ENCODE data around the gene CD300LD. TPM values are rescaled to one million over a fixed set of nuclear protein-coding genes. Genes with fewer than 3 reads are reported as not detected.

CD300LD gene
- total and polyA plus RNA-seq, 2 of the 8 experiments (the other 6 are each of a cell fraction or from before 2014, with no cell fraction given), result not detected

DNA sequence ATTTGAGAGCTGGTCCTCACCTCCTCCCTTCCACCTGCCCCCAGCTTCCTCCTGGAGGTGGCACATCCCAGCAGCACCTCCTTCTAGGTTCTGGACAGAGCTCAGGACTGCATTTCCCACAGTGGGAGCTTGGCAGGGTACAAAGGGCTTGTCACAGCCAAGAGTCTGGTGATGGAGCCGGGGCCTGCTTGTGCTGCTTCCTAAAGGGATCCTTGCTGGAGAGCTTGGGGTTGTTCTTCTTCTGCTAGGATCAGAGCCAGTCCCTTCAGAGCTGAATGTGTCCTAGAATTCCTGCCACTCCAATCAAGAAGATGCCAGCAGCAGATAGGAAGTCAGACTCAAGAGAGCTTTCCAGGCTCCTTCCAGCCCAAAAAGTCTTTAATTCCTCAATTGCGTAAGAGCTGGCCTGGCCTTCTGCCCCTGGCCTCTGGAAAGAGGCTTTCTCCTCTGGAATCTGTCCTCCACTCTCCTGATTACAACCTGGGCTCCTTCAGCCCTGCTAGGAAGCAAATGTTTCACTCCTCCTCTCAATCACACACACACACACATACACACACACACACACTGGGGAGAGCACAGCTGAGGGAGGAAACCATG is 27.1 kb upstream of the CD300LD start:
- Histone ChIP-seq H3K4me2 (ENCODE audit: insufficient read depth in 1 of 2, low read depth in 2 of 2, low read length in 2 of 2) (no peak overlapping the region), H3K27me3 (replicated peaks in 1 of 4; ENCODE audit: control insufficient read depth in 3 of 4, extremely low read depth in 1 of 4, insufficient read depth in 3 of 4, low read length in 3 of 4) (peaks cover 0 to 7% (median 3%) of the 10 kb centered on the region in 4 experiments; a peak in 3 of 7 replicates), H4K91ac (replicated peaks; ENCODE audit: insufficient read length, low read length) (no peak overlapping the region), H2BK12ac (ENCODE audit: low read depth, low read length) (no peak overlapping the region), H3K4ac (replicated peaks; ENCODE audit: insufficient read length, low read depth, low read length) (no peak overlapping the region), H3K56ac (replicated peaks; ENCODE audit: insufficient read length, low read depth, low read length) (no peak overlapping the region), H2AFZ (ENCODE audit: low read length) (no peak overlapping the region), H3K9me3 (ENCODE audit: insufficient read depth in 2 of 2, low read depth in 1 of 2, low read length in 1 of 2) (no peaks in the 10 kb centered on the region; a peak in 1 of 4 replicates), H3K4me3 (ENCODE audit: extremely low read depth in 1 of 4, insufficient read depth in 2 of 4, low read depth in 3 of 4, low read length in 4 of 4) (no peak overlapping the region), H3K14ac (ENCODE audit: insufficient read length) (no peak overlapping the region), H2BK120ac (replicated peaks; ENCODE audit: low read depth, low read length) (no peak overlapping the region), H4K8ac (ENCODE audit: extremely low read depth, insufficient read depth, low read length) (no peak overlapping the region), H3K36me3 (ENCODE audit: control insufficient read depth in 2 of 4, insufficient read depth in 4 of 4, low read length in 3 of 4) (no peaks in the 10 kb centered on the region), H3K79me2 (ENCODE audit: control insufficient read depth in 1 of 2, insufficient read depth in 2 of 2, low read length in 2 of 2) (no peaks in the 10 kb centered on the region), H2BK20ac (ENCODE audit: low read length) (no peak overlapping the region), H4K20me1 (replicated peaks in 1 of 2; ENCODE audit: control insufficient read depth in 1 of 2, insufficient read depth in 2 of 2, low read length in 2 of 2) (no peaks in the 10 kb centered on the region), H3K4me1 (replicated peaks in 1 of 4; ENCODE audit: control insufficient read depth in 3 of 4, insufficient read depth in 4 of 4, low read length in 3 of 4) (no peaks in the 10 kb centered on the region), H3K27ac (ENCODE audit: low read depth, low read length) (no peak overlapping the region), H3K18ac (ENCODE audit: extremely low read depth, low read length) (no peak overlapping the region), H2BK5ac (ENCODE audit: low read depth, low read length) (no peak overlapping the region), H3K9ac (replicated peaks in 1 of 4; ENCODE audit: extremely low read depth in 1 of 4, low read depth in 3 of 4, low read length in 3 of 4) (no peak overlapping the region), H4K5ac (ENCODE audit: insufficient read length, low read depth, low read length) (no peak overlapping the region), H3K23me2 (ENCODE audit: low read depth, low read length) (no peaks in the 10 kb centered on the region), H2BK15ac (ENCODE audit: low read length) (no peak overlapping the region), H3K23ac (ENCODE audit: insufficient read length) (no peak overlapping the region), H3K79me1 (ENCODE audit: low read depth, low read length) (no peaks in the 10 kb centered on the region), H2AK5ac (ENCODE audit: low read depth, low read length) (no peak overlapping the region)
- no peak for FAIRE-seq
- POLR2A ChIA-PET (ENCODE audit: partially characterized antibody), result no interaction called here
- 88% methylated on average over 2 of the region's 2 CpGs; no CpG with 5 or more reads in 1 of the 2 experiments for WGBS, 2 experiments (ENCODE audit: extremely low coverage in 1 of 2, insufficient coverage in 1 of 2, insufficient read length in 1 of 2, insufficient replicate concordance in 2 of 2, low coverage in 1 of 2, low lambda C conversion rate in 2 of 2, missing lambda C conversion rate in 1 of 2)
- no peak for DNase-seq (ENCODE audit: low read depth in 1 of 2, low spot score in 2 of 2)
- CTCF ChIA-PET (ENCODE audit: partially characterized antibody), result interaction anchor here (0.9 to 3.1 kb wide), 2 partner anchors 16 to 28 kb away, joined by 3 to 12 read pairs; no protein-coding TSS in a partner anchor
- TF ChIP-seq CEBPB (IDR thresholded peaks at IDR 0.05; ENCODE audit: low read depth, low read length), result peak; percentile 27; the same call in 1 of the 2 replicates
- no peak for TF ChIP-seq RXRA (IDR thresholded peaks at IDR 0.05; ENCODE audit: insufficient read depth, low read depth, low read length)

Data from H1 (cell line).